Placental pericyte (primary cell): ENCODE data around the gene SPAG8. TPM values are rescaled to one million over a fixed set of nuclear protein-coding genes. Genes with fewer than 3 reads are reported as not detected.

Source experiments
- small RNA-seq: library from RNA; depleted of rRNA; stranded (forward); fragments of <200 nt; gene quantifications from one replicate; pipeline ENCODE3, GENCODE V24; 2012; ENCODE audit warnings: low replicate concordance
- total RNA-seq: library from RNA; depleted of rRNA; stranded (reverse); fragments of >200 nt; gene quantifications from 2 replicates; pipeline ENCODE4 v1.2.3, GENCODE V29; 2012

The SPAG8 gene
- total RNA-seq, result 0.66 and 1.0 TPM in 2 replicates

GRCh38 chr9:35812025-35812602, at the start of gene SPAG8:
SPAG8 (minus strand) TSS chr9:35812262; CDS start chr9:35812147, 115 bp downstream.

GRCh38 chr9:35829084-35829763, 17.2 kb upstream of the SPAG8 start, which contains the start of gene TMEM8B:
TMEM8B (plus strand) TSS chr9:35829228; CDS start chr9:35829448, 220 bp downstream.

GRCh38 chr9:35828716-35829083, 16.6 kb upstream of the SPAG8 start, which contains the start of gene FAM221B:
FAM221B (minus strand) TSS chr9:35828732; CDS start chr9:35826161, 2,571 bp downstream.

GRCh38 chr9:35814841-35815543, 2.9 kb upstream of the SPAG8 start, which contains the start of gene HINT2:
HINT2 (minus strand) TSS chr9:35815042; CDS start chr9:35814979, 63 bp downstream.

GRCh38 chr9:35791297-35791921, 20.7 kb downstream of the SPAG8 start, which contains the start of gene NPR2:
NPR2 (plus strand) TSS chr9:35791591; CDS start chr9:35792409, 818 bp downstream.

Small RNAs within 50 kb of the gene (small RNA-seq; reads per million reads assigned to genes)
- 0.23 reads per million for gene HINT2

Other genes starting within 250 kb of the SPAG8 start
- 14.9 and 21.2 TPM in 2 replicates for gene TESK1, start 207.0 kb downstream of the SPAG8 start, total RNA-seq
- gene CD72, start 193.8 kb downstream of the SPAG8 start, total RNA-seq, result 0.43 and 0.66 TPM in 2 replicates
- not detected in 2 replicates for gene SIT1, start 161.3 kb downstream of the SPAG8 start, total RNA-seq
- 24,654 and 27,284 TPM in 2 replicates for gene RMRP, start 154.2 kb downstream of the SPAG8 start, total RNA-seq
- 8.3 and 19.9 TPM in 2 replicates for gene CCDC107, start 154.0 kb downstream of the SPAG8 start, total RNA-seq
- 0.44 and 6.3 TPM in 2 replicates for gene ARHGEF39, start 147.1 kb downstream of the SPAG8 start, total RNA-seq
- not detected in 2 replicates for gene CA9, start 138.3 kb downstream of the SPAG8 start, total RNA-seq
- 668 and 1,162 TPM in 2 replicates for gene TPM2, start 122.3 kb downstream of the SPAG8 start, total RNA-seq
- gene TLN1, start 80.1 kb downstream of the SPAG8 start, total RNA-seq, result 382 and 598 TPM in 2 replicates
- 125 and 128 TPM in 2 replicates for gene CREB3, start 79.6 kb downstream of the SPAG8 start, total RNA-seq
- 41.9 and 42.0 TPM in 2 replicates for gene GBA2, start 63.0 kb downstream of the SPAG8 start, total RNA-seq
- 17.1 and 23.6 TPM in 2 replicates for gene RGP1, start 63.0 kb downstream of the SPAG8 start, total RNA-seq
- gene MSMP, start 58.0 kb downstream of the SPAG8 start, total RNA-seq, result not detected in 2 replicates
- gene NPR2, start 20.7 kb downstream of the SPAG8 start, total RNA-seq, result 14.0 and 22.3 TPM in 2 replicates
- 16.6 and 26.7 TPM in 2 replicates for gene HINT2, start 2.8 kb upstream of the SPAG8 start, total RNA-seq
- not detected in 2 replicates for gene FAM221B, start 16.5 kb upstream of the SPAG8 start, total RNA-seq
- gene TMEM8B, start 17.0 kb upstream of the SPAG8 start, total RNA-seq, result 0.86 and 2.6 TPM in 2 replicates
- not detected in 2 replicates for gene OR13J1, start 58.1 kb upstream of the SPAG8 start, total RNA-seq
- 0.43 TPM in 1 of 2 replicates, not detected in the other for gene HRCT1, start 93.9 kb upstream of the SPAG8 start, total RNA-seq
- gene SPAAR, start 97.2 kb upstream of the SPAG8 start, total RNA-seq, result not detected in 2 replicates
- 0.14 and 0.22 TPM in 2 replicates for gene OR2S2, start 145.9 kb upstream of the SPAG8 start, total RNA-seq
- gene RECK, start 224.7 kb upstream of the SPAG8 start, total RNA-seq, result 13.8 and 17.9 TPM in 2 replicates